ENCODE measurements around the gene BMP2K.

Gene BMP2K

GRCh38 chr4:78899302-78899701 lies 123.2 kb downstream of the BMP2K start:
- TF ChIP-seq SNAI2 (CRISPR knock-in tag; IDR thresholded peaks at IDR 0.05), result no peak
- no peak for TF ChIP-seq ESRRG (CRISPR knock-in tag; IDR thresholded peaks at IDR 0.05)
- no peak for TF ChIP-seq BACH2 (CRISPR knock-in tag; IDR thresholded peaks at IDR 0.05; ENCODE audit: borderline replicate concordance)
- TF ChIP-seq PATZ1 (CRISPR knock-in tag; IDR thresholded peaks at IDR 0.05; ENCODE audit: borderline replicate concordance), result no peak
- TF ChIP-seq CSDC2 (CRISPR knock-in tag; IDR thresholded peaks at IDR 0.05), result no peak
- TF ChIP-seq ZFP3 (CRISPR knock-in tag; IDR thresholded peaks at IDR 0.05), result no peak
- TF ChIP-seq, protein P1, sequence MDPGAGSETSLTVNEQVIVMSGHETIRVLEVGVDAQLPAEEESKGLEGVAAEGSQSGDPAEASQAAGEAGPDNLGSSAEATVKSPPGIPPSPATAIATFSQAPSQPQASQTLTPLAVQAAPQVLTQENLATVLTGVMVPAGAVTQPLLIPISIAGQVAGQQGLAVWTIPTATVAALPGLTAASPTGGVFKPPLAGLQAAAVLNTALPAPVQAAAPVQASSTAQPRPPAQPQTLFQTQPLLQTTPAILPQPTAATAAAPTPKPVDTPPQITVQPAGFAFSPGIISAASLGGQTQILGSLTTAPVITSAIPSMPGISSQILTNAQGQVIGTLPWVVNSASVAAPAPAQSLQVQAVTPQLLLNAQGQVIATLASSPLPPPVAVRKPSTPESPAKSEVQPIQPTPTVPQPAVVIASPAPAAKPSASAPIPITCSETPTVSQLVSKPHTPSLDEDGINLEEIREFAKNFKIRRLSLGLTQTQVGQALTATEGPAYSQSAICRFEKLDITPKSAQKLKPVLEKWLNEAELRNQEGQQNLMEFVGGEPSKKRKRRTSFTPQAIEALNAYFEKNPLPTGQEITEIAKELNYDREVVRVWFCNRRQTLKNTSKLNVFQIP (CRISPR knock-in tag; IDR thresholded peaks at IDR 0.05; ENCODE audit: borderline replicate concordance, low read depth), result no peak
- TF ChIP-seq, protein P2, sequence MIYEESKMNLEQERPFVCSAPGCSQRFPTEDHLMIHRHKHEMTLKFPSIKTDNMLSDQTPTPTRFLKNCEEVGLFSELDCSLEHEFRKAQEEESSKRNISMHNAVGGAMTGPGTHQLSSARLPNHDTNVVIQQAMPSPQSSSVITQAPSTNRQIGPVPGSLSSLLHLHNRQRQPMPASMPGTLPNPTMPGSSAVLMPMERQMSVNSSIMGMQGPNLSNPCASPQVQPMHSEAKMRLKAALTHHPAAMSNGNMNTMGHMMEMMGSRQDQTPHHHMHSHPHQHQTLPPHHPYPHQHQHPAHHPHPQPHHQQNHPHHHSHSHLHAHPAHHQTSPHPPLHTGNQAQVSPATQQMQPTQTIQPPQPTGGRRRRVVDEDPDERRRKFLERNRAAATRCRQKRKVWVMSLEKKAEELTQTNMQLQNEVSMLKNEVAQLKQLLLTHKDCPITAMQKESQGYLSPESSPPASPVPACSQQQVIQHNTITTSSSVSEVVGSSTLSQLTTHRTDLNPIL (CRISPR knock-in tag; IDR thresholded peaks at IDR 0.05; ENCODE audit: low read depth), result no peak
- no peak for TF ChIP-seq OSR1 (CRISPR knock-in tag; IDR thresholded peaks at IDR 0.05)
- TF ChIP-seq TOX (CRISPR knock-in tag; IDR thresholded peaks at IDR 0.05; ENCODE audit: borderline replicate concordance), result no peak
- TF ChIP-seq PPARA (CRISPR knock-in tag; IDR thresholded peaks at IDR 0.05; ENCODE audit: borderline replicate concordance), result no peak
- no peak for TF ChIP-seq ZC3H10 (CRISPR knock-in tag; IDR thresholded peaks at IDR 0.05)
- no peak for ATAC-seq

DNA sequence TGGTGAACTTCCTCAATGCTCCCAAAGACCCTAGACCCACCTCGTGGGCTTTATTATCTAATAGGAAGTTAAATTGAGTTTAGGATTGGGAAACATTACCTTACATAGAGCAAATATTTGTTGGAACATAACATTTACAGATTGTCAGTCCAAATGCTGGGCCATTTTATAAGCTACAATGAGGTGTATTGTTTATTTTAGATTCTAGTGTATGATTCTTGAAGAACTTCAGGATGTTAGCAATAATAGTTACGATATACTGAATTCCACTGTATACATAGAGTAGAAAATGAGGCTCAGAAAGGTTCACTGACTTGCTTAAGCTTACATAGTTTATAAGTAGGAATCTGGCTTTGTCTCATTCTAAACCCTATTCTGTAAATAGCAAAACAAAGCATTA lies 125.7 kb downstream of the BMP2K start:
- TF ChIP-seq BACH2 (CRISPR knock-in tag; IDR thresholded peaks at IDR 0.05; ENCODE audit: borderline replicate concordance) (no peak), OSR1 (CRISPR knock-in tag; IDR thresholded peaks at IDR 0.05) (no peak), ZC3H10 (CRISPR knock-in tag; IDR thresholded peaks at IDR 0.05) (no peak), RARB (CRISPR knock-in tag; IDR thresholded peaks at IDR 0.05) (no peak), ZFP30 (CRISPR knock-in tag; IDR thresholded peaks at IDR 0.05) (no peak), GLIS3 (CRISPR knock-in tag; IDR thresholded peaks at IDR 0.05) (no peak), TSHZ2 (CRISPR knock-in tag; IDR thresholded peaks at IDR 0.05) (no peak), ISL1 (CRISPR knock-in tag; IDR thresholded peaks at IDR 0.05) (no peak), SNAI2 (CRISPR knock-in tag; IDR thresholded peaks at IDR 0.05) (no peak), TCF4 (CRISPR knock-in tag; IDR thresholded peaks at IDR 0.05; ENCODE audit: borderline replicate concordance) (no peak)
- TF ChIP-seq, protein P1 (CRISPR knock-in tag; IDR thresholded peaks at IDR 0.05; ENCODE audit: borderline replicate concordance, low read depth), result no peak
- no peak for ATAC-seq

DNA sequence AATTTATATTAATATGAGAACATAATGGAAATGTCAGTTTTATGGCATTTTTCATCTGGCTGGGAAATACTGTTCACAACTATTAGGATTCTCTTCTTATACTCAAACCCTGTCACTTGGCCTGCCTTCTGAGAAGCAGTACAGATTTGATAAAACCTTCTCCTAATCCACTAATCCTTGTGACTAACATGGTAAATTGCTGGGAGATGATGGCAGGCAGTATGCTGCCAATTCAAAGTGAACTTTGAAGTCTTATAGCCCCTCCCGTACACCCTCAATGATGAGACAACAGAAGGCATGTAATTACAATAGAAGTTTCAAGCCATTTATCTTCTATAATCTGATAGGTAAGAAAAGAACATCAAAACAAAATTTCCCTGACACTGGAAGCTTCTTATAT lies 126.1 kb downstream of the BMP2K start:
- no peak for ATAC-seq
- TF ChIP-seq ZC3H10 (CRISPR knock-in tag; IDR thresholded peaks at IDR 0.05) (no peak), RARB (CRISPR knock-in tag; IDR thresholded peaks at IDR 0.05) (no peak), TSHZ2 (CRISPR knock-in tag; IDR thresholded peaks at IDR 0.05) (no peak), ZNF70 (CRISPR knock-in tag; IDR thresholded peaks at IDR 0.05) (no peak), GLIS3 (CRISPR knock-in tag; IDR thresholded peaks at IDR 0.05) (no peak), ZNF565 (CRISPR knock-in tag; conservative IDR thresholded peaks at IDR 0.05; ENCODE audit: low read depth) (no peak), CSDC2 (CRISPR knock-in tag; IDR thresholded peaks at IDR 0.05) (no peak), ARNTL (CRISPR knock-in tag; IDR thresholded peaks at IDR 0.05; ENCODE audit: borderline replicate concordance, low read depth) (no peak), ZFP30 (CRISPR knock-in tag; IDR thresholded peaks at IDR 0.05) (no peak), ZFP3 (CRISPR knock-in tag; IDR thresholded peaks at IDR 0.05) (no peak), PATZ1 (CRISPR knock-in tag; IDR thresholded peaks at IDR 0.05; ENCODE audit: borderline replicate concordance) (no peak), ZNF8 (CRISPR knock-in tag; IDR thresholded peaks at IDR 0.05) (no peak)
- TF ChIP-seq, protein P2 (CRISPR knock-in tag; IDR thresholded peaks at IDR 0.05; ENCODE audit: low read depth), result no peak

Data from SK-N-SH treated with all-trans-retinoic acid at 6 μM for 48 hours (cell line).